ENCODE data around the gene SAMD9.

GRCh38 chr7:93160410-93160809, 42.6 kb upstream of the SAMD9 start:
- TF ChIP-seq, protein P1, sequence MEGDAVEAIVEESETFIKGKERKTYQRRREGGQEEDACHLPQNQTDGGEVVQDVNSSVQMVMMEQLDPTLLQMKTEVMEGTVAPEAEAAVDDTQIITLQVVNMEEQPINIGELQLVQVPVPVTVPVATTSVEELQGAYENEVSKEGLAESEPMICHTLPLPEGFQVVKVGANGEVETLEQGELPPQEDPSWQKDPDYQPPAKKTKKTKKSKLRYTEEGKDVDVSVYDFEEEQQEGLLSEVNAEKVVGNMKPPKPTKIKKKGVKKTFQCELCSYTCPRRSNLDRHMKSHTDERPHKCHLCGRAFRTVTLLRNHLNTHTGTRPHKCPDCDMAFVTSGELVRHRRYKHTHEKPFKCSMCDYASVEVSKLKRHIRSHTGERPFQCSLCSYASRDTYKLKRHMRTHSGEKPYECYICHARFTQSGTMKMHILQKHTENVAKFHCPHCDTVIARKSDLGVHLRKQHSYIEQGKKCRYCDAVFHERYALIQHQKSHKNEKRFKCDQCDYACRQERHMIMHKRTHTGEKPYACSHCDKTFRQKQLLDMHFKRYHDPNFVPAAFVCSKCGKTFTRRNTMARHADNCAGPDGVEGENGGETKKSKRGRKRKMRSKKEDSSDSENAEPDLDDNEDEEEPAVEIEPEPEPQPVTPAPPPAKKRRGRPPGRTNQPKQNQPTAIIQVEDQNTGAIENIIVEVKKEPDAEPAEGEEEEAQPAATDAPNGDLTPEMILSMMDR (conservative IDR thresholded peaks at IDR 0.05; ENCODE audit: low read depth in 2 of 2): no peak
- TF ChIP-seq EZH2 (IDR thresholded peaks at IDR 0.05; ENCODE audit: low read depth, unreplicated experiment): no peak
